ENCODE results near the gene CACNA1I.

The CACNA1I gene

DNA sequence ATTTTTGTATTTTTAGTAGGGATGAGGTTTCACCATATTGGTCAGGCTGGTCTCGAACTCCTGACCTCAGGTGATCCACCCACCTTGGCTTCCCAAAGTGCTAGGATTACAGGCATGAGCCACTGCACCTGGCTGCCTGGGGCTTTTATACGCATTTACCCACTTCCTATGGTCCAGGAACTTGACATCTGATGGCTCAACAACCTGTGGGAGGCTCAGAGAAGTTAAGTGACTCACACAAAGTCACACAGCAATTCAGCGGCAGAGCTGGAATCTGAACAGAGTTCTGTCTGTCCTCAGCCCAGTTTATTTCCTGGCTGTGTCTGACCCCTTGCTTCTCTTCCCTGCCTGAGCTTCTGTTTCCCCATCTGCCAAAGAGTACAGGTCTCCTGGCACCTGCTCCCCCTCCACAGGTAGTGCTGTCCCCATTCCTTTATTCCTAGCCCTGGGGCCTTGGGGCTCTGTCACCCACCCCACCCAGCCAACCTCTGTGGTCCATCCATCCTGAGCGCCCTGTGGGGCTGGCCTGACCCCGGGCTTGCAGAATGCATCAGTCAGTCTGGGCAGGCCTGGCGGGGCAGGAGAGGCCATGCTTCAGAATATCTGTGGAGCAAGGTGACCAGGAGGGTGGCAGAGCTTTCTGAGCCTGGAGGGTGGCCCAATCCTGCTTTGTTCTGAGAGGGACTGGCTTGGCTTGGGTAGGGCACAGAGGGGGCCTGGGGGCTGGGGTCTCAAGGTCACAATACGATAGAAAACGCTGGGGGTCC lies 50.6 kb downstream of the CACNA1I start:
- Histone ChIP-seq H3K4me3 (replicated peaks; ENCODE audit: low read depth, low read length) (no peak overlapping the region), H3K27me3 (replicated peaks; ENCODE audit: control insufficient read depth, insufficient read depth, low read length) (no peaks in the 10 kb centered on the region; the same call in none of the 2 replicates), H3K36me3 (ENCODE audit: control insufficient read depth, insufficient read depth, low read length) (no peaks in the 10 kb centered on the region)
- DNase-seq (ENCODE audit: extremely low read depth, insufficient read length): no peak
- TF ChIP-seq, protein P1, sequence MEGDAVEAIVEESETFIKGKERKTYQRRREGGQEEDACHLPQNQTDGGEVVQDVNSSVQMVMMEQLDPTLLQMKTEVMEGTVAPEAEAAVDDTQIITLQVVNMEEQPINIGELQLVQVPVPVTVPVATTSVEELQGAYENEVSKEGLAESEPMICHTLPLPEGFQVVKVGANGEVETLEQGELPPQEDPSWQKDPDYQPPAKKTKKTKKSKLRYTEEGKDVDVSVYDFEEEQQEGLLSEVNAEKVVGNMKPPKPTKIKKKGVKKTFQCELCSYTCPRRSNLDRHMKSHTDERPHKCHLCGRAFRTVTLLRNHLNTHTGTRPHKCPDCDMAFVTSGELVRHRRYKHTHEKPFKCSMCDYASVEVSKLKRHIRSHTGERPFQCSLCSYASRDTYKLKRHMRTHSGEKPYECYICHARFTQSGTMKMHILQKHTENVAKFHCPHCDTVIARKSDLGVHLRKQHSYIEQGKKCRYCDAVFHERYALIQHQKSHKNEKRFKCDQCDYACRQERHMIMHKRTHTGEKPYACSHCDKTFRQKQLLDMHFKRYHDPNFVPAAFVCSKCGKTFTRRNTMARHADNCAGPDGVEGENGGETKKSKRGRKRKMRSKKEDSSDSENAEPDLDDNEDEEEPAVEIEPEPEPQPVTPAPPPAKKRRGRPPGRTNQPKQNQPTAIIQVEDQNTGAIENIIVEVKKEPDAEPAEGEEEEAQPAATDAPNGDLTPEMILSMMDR (IDR thresholded peaks at IDR 0.05; ENCODE audit: insufficient read depth, low read length, poor library complexity, severe bottlenecking): no peak

DNA sequence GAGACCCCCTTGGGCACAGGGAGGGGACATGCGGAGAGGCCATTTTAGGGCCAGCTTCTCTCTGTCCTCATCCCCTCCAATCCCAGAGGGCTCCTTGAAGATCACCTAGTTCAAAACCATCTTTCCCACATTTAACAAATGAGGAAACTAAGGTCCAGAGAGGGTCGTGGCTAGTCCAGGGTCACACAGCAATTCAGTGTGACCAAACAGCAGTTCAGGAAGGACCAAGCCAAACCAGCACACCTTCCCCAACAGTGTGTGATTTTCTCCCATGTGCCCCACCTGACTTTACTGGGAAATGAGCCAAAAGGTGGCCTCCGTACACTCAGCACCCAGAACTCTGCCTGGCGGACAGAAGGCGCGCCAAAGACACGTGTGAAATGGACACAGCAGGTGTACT lies 51.3 kb downstream of the CACNA1I start:
- H3K36me3 ChIP-seq (ENCODE audit: control insufficient read depth, insufficient read depth, low read length): no peaks in the 10 kb centered on the region
- DNase-seq (ENCODE audit: extremely low read depth, insufficient read length): no peak
- TF ChIP-seq, protein P1 (IDR thresholded peaks at IDR 0.05; ENCODE audit: insufficient read depth, low read length, poor library complexity, severe bottlenecking): no peak
- H3K27me3 ChIP-seq (replicated peaks; ENCODE audit: control insufficient read depth, insufficient read depth, low read length): no peaks in the 10 kb centered on the region; the same call in none of the 2 replicates
- no peak overlapping the region for H3K4me3 ChIP-seq (replicated peaks; ENCODE audit: low read depth, low read length)

DNA sequence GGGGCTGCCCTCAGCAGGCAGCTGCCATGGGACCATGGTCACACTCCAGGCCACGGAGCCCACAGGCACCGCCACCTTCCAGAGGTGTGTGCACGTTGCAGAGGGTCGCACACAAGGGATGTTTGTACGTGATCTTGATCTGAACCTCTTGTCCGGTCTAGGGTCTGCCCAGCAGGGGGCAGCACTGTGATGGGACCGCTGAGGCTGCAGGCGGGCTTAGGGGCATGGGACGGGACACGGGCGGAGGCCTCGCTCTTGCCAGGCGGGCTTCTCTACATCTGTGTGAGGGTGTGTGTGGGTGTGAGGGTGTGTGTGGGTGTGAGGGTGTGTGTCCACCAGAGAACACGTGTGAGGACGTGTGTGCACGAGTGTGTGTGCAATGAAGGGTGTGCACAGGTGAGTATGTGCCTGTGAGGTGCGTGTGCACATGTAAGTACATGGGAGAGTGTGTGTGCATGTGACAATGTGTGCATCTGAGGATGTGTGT lies 52.4 kb downstream of the CACNA1I start:
- no peak overlapping the region for H3K4me3 ChIP-seq (replicated peaks; ENCODE audit: low read depth, low read length)

DNA sequence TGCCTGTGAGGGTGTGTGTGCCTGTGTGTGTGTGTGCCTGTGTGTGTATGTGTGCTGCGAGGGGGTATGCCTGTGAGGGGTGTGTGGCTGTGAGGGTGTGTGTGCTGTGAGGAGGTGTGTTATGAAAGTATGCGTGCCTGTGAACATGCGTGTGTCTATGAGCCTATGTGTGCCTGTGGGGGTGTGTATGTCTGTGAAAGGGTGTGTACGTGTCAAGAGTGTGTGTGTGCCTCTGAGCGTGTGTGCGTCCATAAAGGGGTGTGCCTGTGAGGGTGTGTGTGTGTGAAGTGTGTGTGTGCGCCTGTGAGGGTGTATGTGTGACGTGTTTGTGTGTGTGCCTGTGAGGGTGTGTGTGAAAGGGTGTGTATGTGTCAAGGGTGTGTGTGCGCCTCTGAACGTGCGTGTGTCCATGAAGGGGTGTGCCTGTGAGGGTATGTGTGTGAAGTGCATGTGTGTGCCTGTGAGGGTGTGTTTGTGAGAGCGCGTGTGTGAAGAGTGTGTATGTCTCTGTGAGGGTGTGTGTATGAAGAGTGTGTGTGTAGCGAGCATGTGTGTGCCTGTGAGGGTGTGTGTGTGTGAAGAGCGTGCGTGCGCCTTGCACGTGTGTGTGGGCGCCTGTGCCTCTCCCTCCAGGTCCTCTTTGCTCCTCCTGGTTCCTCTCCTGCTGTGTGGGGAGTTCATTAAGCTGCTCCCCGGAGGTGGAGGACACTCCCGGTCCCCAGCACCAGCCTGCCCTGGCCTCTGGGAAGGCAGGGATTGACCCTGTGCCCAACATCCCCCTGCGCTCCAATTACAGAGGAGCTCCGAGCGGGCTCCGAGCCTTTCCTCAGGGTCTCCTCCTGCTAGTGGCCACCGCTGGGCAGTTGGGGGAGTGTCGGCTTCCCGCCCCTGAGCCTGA lies 53.3 kb downstream of the CACNA1I start:
- Histone ChIP-seq H3K36me3 (ENCODE audit: control insufficient read depth, insufficient read depth, low read length) (no peaks in the 10 kb centered on the region), H3K27me3 (replicated peaks; ENCODE audit: control insufficient read depth, insufficient read depth, low read length) (no peaks in the 10 kb centered on the region; the same call in none of the 2 replicates), H3K4me3 (replicated peaks; ENCODE audit: low read depth, low read length) (no peak overlapping the region)
- no peak for DNase-seq (ENCODE audit: extremely low read depth, insufficient read length)
- TF ChIP-seq, protein P1 (IDR thresholded peaks at IDR 0.05; ENCODE audit: insufficient read depth, low read length, poor library complexity, severe bottlenecking): no peak

More for the DNA sequence above, 52.4 kb downstream of the CACNA1I start:
- no peaks in the 10 kb centered on the region for H3K36me3 ChIP-seq (ENCODE audit: control insufficient read depth, insufficient read depth, low read length)
- TF ChIP-seq, protein P1 (IDR thresholded peaks at IDR 0.05; ENCODE audit: insufficient read depth, low read length, poor library complexity, severe bottlenecking): peak; percentile 63
- no peaks in the 10 kb centered on the region; the same call in none of the 2 replicates for H3K27me3 ChIP-seq (replicated peaks; ENCODE audit: control insufficient read depth, insufficient read depth, low read length)
- peak; percentile 41 for DNase-seq (ENCODE audit: extremely low read depth, insufficient read length)

DNA sequence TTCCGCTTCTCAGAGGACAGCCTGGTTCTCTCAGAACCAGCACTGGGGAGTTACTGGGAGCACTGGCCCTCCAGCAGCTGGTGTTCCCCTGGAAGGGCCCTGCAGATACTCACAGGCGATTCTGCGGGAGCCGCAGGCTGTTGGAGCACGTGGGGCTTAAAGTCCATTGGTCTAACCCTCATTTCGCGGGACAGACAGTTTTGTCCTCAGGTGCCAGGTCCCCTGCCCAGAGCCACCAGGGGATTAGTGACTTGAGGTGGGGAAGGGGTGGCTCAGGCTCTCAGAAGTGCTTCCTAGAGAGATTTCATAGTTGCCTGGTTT lies 53.9 kb downstream of the CACNA1I start:
- no peak overlapping the region for H3K4me3 ChIP-seq (replicated peaks; ENCODE audit: low read depth, low read length)
- H3K27me3 ChIP-seq (replicated peaks; ENCODE audit: control insufficient read depth, insufficient read depth, low read length): no peaks in the 10 kb centered on the region; the same call in none of the 2 replicates
- DNase-seq (ENCODE audit: extremely low read depth, insufficient read length): no peak
- TF ChIP-seq, protein P1 (IDR thresholded peaks at IDR 0.05; ENCODE audit: insufficient read depth, low read length, poor library complexity, severe bottlenecking): no peak
- no peaks in the 10 kb centered on the region for H3K36me3 ChIP-seq (ENCODE audit: control insufficient read depth, insufficient read depth, low read length)
